C4-2B (cell line): ENCODE results near the gene HES5.

Source experiments
- ZFX ChIP-seq: fragments of 450-650 bp; IDR thresholded peaks from 2 replicates; pipeline ENCODE4 v1.6.1; 2017
- TF ChIP-seq, protein P1 (sequence below): fragments of 450-650 bp; conservative IDR thresholded peaks from 2 replicates; pipeline ENCODE4 v1.5.1; 2017; ENCODE audit warnings: mild to moderate bottlenecking

DNA sequence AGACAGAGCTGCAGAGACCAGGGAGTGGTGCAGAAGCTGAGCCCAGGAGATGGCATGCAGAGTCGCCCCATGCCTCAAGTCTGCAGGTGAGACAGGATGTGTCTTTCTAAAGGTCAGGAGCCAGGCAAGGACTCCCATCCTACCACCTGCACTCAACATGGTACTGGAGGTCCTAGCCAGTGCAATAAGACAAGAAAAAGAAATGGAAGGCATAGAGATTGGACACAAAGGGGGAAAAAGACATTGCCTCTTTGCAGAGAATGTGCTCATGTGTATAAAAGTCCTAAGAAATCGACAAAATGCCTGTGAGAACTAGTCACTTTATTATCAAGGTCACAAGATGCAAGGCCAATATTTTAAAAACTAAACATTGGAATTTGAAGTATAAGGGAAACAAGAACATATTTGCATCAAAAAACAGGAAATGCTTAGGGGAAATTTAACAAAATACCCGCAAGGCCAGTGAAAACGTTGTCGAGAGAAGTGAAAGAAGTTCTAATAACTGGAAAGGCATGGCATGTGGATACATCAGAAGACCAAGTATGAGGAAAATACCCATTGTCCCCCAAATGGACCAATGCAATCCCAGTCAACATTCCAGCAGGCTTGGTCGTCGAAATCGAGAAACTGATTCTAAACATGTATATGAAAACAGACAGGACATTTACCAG, 43.3 kb upstream of the HES5 start:
- TF ChIP-seq, protein P1, sequence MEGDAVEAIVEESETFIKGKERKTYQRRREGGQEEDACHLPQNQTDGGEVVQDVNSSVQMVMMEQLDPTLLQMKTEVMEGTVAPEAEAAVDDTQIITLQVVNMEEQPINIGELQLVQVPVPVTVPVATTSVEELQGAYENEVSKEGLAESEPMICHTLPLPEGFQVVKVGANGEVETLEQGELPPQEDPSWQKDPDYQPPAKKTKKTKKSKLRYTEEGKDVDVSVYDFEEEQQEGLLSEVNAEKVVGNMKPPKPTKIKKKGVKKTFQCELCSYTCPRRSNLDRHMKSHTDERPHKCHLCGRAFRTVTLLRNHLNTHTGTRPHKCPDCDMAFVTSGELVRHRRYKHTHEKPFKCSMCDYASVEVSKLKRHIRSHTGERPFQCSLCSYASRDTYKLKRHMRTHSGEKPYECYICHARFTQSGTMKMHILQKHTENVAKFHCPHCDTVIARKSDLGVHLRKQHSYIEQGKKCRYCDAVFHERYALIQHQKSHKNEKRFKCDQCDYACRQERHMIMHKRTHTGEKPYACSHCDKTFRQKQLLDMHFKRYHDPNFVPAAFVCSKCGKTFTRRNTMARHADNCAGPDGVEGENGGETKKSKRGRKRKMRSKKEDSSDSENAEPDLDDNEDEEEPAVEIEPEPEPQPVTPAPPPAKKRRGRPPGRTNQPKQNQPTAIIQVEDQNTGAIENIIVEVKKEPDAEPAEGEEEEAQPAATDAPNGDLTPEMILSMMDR: no peak
- no peak for TF ChIP-seq ZFX
